ENCODE data around the gene TARDBP.

TARDBP gene

GRCh38 chr1:11055676-11056075 is 43.2 kb downstream of the TARDBP start:
- DNase-seq (ENCODE audit: low read depth), result no peak
- no peak overlapping the region for H3K4me3 ChIP-seq (ENCODE audit: low read depth, low read length)
- no peak for TF ChIP-seq CTCF (IDR thresholded peaks at IDR 0.05; ENCODE audit: insufficient read depth, low read depth, low read length, missing control alignments)

DNA sequence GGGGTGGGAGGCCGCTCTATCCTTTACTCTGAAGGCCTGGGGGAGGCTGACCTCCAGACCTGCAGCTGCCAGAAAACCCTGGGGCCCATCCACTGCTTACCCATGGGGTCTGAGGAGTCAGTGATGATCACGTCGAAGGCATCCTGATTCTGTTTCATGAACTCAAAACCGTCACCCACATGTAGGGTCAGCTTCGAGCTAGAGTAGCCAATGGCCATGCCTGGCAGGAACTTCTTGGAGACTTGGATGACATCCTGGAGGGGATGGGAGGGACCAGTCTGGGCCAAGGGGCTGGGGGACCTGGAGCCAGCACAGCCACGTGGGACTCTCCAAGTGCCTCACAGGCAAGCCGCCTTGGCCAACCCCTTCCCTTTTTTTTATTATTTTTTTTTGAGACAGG is 44.0 kb downstream of the TARDBP start:
- TF ChIP-seq CTCF (IDR thresholded peaks at IDR 0.05; ENCODE audit: insufficient read depth, low read depth, low read length, missing control alignments), result no peak
- no peak for DNase-seq (ENCODE audit: low read depth)
- no peak overlapping the region for H3K4me3 ChIP-seq (ENCODE audit: low read depth, low read length)

DNA sequence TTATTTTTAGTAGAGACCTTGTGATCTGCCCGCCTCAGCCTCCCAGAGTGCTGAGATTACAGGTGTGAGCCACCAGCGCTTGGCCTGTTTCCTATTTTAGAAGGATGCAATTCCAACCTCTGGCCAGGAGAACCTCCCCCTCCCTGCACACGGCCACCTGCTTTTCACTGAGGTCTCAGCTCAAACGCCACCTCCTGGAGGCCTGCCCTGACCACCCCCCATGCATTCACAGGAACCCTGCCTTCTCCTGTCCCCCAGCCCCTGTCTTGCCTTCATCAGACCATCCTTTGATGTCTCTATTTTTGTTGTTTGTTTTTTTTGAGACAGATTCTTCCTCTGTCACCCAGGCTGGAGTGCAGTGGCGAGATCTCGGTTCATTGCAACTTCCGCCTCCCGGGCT is 45.0 kb downstream of the TARDBP start:
- no peak for DNase-seq (ENCODE audit: low read depth)
- no peak overlapping the region for H3K4me3 ChIP-seq (ENCODE audit: low read depth, low read length)
- no peak for TF ChIP-seq CTCF (IDR thresholded peaks at IDR 0.05; ENCODE audit: insufficient read depth, low read depth, low read length, missing control alignments)

- H3K4me3 ChIP-seq (ENCODE audit: low read depth, low read length), result no peak overlapping the region
- no peak for TF ChIP-seq CTCF (IDR thresholded peaks at IDR 0.05; ENCODE audit: insufficient read depth, low read depth, low read length, missing control alignments)
- DNase-seq (ENCODE audit: low read depth), result no peak
These were observed 45.6 kb downstream of the TARDBP start for GRCh38 chr1:11058026-11058425.

GRCh38 chr1:11058595-11059154 is 46.2 kb downstream of the TARDBP start:
- no peak for TF ChIP-seq CTCF (IDR thresholded peaks at IDR 0.05; ENCODE audit: insufficient read depth, low read depth, low read length, missing control alignments)
- peak overlapping the region; percentile 70 for H3K4me3 ChIP-seq (ENCODE audit: low read depth, low read length)
- no peak for DNase-seq (ENCODE audit: low read depth)

DNA sequence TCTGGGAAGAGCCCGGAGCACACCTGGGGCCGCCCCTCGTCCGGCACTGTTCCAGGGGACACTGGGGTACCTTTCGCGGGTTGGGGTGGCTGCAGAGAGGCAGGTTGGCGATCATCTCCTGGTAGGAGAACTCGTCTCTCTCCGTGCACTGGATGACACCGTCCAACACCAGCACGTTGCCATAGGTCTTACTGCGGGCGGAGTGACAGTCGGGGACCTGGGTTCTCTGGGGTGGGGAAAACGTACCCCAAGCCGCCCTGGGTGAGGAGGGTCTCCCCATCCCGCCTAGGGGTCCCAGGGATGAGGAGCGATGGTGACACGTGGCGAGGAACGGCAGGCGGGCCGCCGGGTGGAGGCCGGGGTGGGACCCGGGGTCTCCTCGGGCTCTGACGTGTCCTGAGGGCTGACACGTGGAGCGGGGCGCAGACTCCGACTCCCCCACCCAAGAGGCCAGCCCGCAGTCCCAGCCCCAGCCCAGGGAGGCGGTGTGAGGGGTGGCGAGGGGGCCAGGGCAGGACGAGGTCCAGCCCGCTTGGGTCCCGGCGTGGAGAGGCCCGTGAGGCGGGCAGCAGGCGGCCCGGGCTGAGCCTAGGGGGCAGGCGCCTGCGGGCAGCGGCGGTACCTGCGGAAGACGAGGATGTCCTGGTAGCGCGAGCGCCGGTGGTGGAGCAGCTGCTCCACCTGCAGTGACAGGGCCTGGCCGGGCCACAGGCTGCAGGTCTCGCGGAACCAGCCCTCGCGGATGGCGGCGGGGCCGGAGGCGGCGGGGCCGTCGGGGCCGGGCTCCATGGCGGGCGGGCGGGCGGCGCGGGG is 46.9 kb downstream of the TARDBP start:
- peak overlapping the region; percentile 70 for H3K4me3 ChIP-seq (ENCODE audit: low read depth, low read length)
- peak; percentile 19 for DNase-seq (ENCODE audit: low read depth)
- no peak for TF ChIP-seq CTCF (IDR thresholded peaks at IDR 0.05; ENCODE audit: insufficient read depth, low read depth, low read length, missing control alignments)
